ENCODE results near the gene ATIC. TPM values are rescaled to one million over a fixed set of nuclear protein-coding genes. Genes with fewer than 3 reads are reported as not detected.

ATIC gene
- total RNA-seq, 1 experiment from 2014 or later: 295 TPM

DNA sequence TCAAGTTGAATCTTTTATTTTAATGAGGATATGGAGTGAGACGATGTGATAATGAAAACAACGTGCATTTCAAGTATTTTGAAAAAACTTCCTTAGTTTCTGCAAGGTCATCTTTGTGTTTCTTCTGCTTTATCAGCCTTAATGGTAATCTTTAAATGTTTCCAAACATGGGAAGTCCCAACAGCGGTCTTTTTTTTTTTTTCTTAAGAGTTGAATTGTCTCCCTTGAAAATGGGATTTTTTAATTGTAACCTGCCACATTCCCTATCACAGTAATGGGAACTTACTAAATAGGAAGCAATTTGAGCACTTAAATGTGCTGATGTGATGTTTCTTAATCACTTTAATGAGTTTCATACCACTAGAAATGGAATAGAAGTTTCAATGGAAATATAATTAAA, 45.8 kb downstream of the ATIC start:
- H3K27ac Mint-ChIP-seq: no peak overlapping the region; a peak in 1 of 7 replicates
- no peak overlapping the region for H3K56ac ChIP-seq (ENCODE audit: insufficient read length, low read depth, low read length)
- 100% methylated on average over 2 of the region's 3 CpGs for WGBS (ENCODE audit: extremely low coverage, insufficient read length, low lambda C conversion rate)

More for the DNA sequence above, 45.8 kb downstream of the ATIC start:
- TF ChIP-seq, protein P1, sequence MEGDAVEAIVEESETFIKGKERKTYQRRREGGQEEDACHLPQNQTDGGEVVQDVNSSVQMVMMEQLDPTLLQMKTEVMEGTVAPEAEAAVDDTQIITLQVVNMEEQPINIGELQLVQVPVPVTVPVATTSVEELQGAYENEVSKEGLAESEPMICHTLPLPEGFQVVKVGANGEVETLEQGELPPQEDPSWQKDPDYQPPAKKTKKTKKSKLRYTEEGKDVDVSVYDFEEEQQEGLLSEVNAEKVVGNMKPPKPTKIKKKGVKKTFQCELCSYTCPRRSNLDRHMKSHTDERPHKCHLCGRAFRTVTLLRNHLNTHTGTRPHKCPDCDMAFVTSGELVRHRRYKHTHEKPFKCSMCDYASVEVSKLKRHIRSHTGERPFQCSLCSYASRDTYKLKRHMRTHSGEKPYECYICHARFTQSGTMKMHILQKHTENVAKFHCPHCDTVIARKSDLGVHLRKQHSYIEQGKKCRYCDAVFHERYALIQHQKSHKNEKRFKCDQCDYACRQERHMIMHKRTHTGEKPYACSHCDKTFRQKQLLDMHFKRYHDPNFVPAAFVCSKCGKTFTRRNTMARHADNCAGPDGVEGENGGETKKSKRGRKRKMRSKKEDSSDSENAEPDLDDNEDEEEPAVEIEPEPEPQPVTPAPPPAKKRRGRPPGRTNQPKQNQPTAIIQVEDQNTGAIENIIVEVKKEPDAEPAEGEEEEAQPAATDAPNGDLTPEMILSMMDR (conservative IDR thresholded peaks at IDR 0.05): no peak
- H2BK5ac ChIP-seq (ENCODE audit: insufficient read length, low read length): no peak overlapping the region
- H4K20me1 ChIP-seq (ENCODE audit: control insufficient read depth, insufficient read depth, insufficient read length): no peaks in the 10 kb centered on the region
- no peaks in the 10 kb centered on the region for H3K9me3 ChIP-seq (ENCODE audit: control insufficient read depth, low read depth, low read length)
- H3K4me1 ChIP-seq (ENCODE audit: insufficient read depth, low read length): no peaks in the 10 kb centered on the region
- no peak overlapping the region for H3K4ac ChIP-seq (ENCODE audit: low read depth, low read length)
- no peaks in the 10 kb centered on the region for H3K23me2 ChIP-seq (ENCODE audit: insufficient read length, low read depth, low read length, poor library complexity, severe bottlenecking)
- H2BK120ac ChIP-seq (ENCODE audit: low read depth, low read length, poor library complexity, severe bottlenecking): no peak overlapping the region
- no peak overlapping the region for H3K23ac ChIP-seq (ENCODE audit: insufficient read length, low read depth, low read length)
- no peak for DNase-seq
- H3K27ac ChIP-seq (ENCODE audit: insufficient read length, low read depth, low read length): no peak overlapping the region
- no peak overlapping the region for H4K5ac ChIP-seq (ENCODE audit: insufficient read length, low read depth, low read length)
- no peak overlapping the region for H3K18ac ChIP-seq (ENCODE audit: insufficient read length, low read depth, low read length)
- H2AK5ac ChIP-seq (ENCODE audit: insufficient read length, low read length): no peak overlapping the region
- Mint-ChIP-seq H3K27me3 (ENCODE audit: low read depth) (no peaks in the 10 kb centered on the region), H3K36me3 (ENCODE audit: insufficient read depth in 1 of 3, low read depth in 3 of 3) (peaks cover 1 to 28% (median 4%) of the 10 kb centered on the region in 3 experiments; a peak in 5 of 7 replicates), H3K4me3 (no peak overlapping the region), H3K4me1 (no peaks in the 10 kb centered on the region), H3K9me3 (no peaks in the 10 kb centered on the region)
- no peak overlapping the region for H3K14ac ChIP-seq (ENCODE audit: insufficient read depth, low read length)
- H3K4me2 ChIP-seq (ENCODE audit: insufficient read depth, insufficient read length, low read length): no peak overlapping the region
- H2BK12ac ChIP-seq (ENCODE audit: insufficient read length, low read depth, low read length): no peak overlapping the region
- H3K79me1 ChIP-seq (ENCODE audit: insufficient read depth, low read depth, low read length, poor library complexity, severe bottlenecking): no peaks in the 10 kb centered on the region
- no peak overlapping the region for H4K8ac ChIP-seq (replicated peaks; ENCODE audit: insufficient read length, low read depth, low read length)
- H3T11ph ChIP-seq (ENCODE audit: low read length): no peak overlapping the region
- H2BK15ac ChIP-seq (ENCODE audit: low read depth, low read length): no peak overlapping the region
- no peaks in the 10 kb centered on the region for H3K27me3 ChIP-seq (ENCODE audit: insufficient read depth, low read length)
- H2BK20ac ChIP-seq (ENCODE audit: low read depth, low read length, poor library complexity, severe bottlenecking): no peak overlapping the region
- no peak overlapping the region for H3K9ac ChIP-seq (ENCODE audit: extremely low read depth, insufficient read length, low read length)
- H4K91ac ChIP-seq (ENCODE audit: insufficient read length, low read depth, low read length): no peak overlapping the region
- H2AFZ ChIP-seq (ENCODE audit: low read length): no peak overlapping the region
- H3K79me2 ChIP-seq (ENCODE audit: insufficient read depth, low read length): no peaks in the 10 kb centered on the region

Measured in H9 (cell line).